BLaER1 (cell line): ENCODE data around the gene RBM39.

Source experiments
- H3K27ac ChIP-seq: shearing (Covaris generic); formaldehyde crosslinking; 2 replicates; pipeline ENCODE4 v1.8.1; 2022
- H3K27me3 ChIP-seq: shearing (Covaris generic); formaldehyde crosslinking; 2 replicates; pipeline ENCODE4 v1.8.1; 2022
- H3K36me3 ChIP-seq: shearing (Covaris generic); formaldehyde crosslinking; 2 replicates; pipeline ENCODE4 v1.8.1; 2022
- H3K4me1 ChIP-seq: shearing (Covaris generic); formaldehyde crosslinking; 2 replicates; pipeline ENCODE4 v1.8.1; 2022
- H3K4me2 ChIP-seq: shearing (Covaris generic); formaldehyde crosslinking; 2 replicates; pipeline ENCODE4 v1.8.1; 2022
- H3K4me3 ChIP-seq: shearing (Covaris generic); formaldehyde crosslinking; 2 replicates; pipeline ENCODE4 v1.8.1; 2022
- H3K9ac ChIP-seq: shearing (Covaris generic); formaldehyde crosslinking; 2 replicates; pipeline ENCODE4 v1.8.1; 2022
- H3K9me3 ChIP-seq: shearing (Covaris generic); formaldehyde crosslinking; 2 replicates; pipeline ENCODE4 v1.8.1; 2022
- H4K20me1 ChIP-seq: shearing (Covaris generic); formaldehyde crosslinking; 2 replicates; pipeline ENCODE4 v1.8.1; 2022
- Cebpa-rat ChIP-seq: shearing (Covaris generic); IDR thresholded peaks from 2 replicates; pipeline ENCODE4 v1.8.1; 2022

The RBM39 gene

GRCh38 chr20:35735826-35736470, 6.1 kb downstream of the RBM39 start:
- Histone ChIP-seq H3K4me2 (0 out of 2 replicates have a peak overlapping the region, but pooled peaks have one; percentile 2), H3K27me3 (no peaks in the 10 kb centered on the region), H3K9me3 (no peaks in the 10 kb centered on the region), H3K27ac (no peak overlapping the region), H4K20me1 (peaks cover 100% of the 10 kb centered on the region), H3K36me3 (peaks cover 97% of the 10 kb centered on the region), H3K9ac (no peak overlapping the region), H3K4me3 (no peak overlapping the region), H3K4me1 (peaks cover 54% of the 10 kb centered on the region)
- no peak for TF ChIP-seq Cebpa-rat

GRCh38 chr20:35734777-35735649, 7.0 kb downstream of the RBM39 start:
- Histone ChIP-seq H3K4me1 (peaks cover 48% of the 10 kb centered on the region), H3K27me3 (no peaks in the 10 kb centered on the region), H3K9ac (no peak overlapping the region), H3K4me2 (no peak overlapping the region), H3K4me3 (no peak overlapping the region), H3K9me3 (no peaks in the 10 kb centered on the region), H4K20me1 (peaks cover 100% of the 10 kb centered on the region), H3K27ac (no peak overlapping the region), H3K36me3 (peaks cover 99% of the 10 kb centered on the region)
- TF ChIP-seq Cebpa-rat: no peak

- no peak overlapping the region for H3K4me2 ChIP-seq
- no peaks in the 10 kb centered on the region for H3K9me3 ChIP-seq
- no peak overlapping the region for H3K27ac ChIP-seq
- no peak overlapping the region for H3K4me3 ChIP-seq
- peaks cover 100% of the 10 kb centered on the region for H3K36me3 ChIP-seq
- TF ChIP-seq Cebpa-rat: no peak
- H3K4me1 ChIP-seq: peaks cover 43% of the 10 kb centered on the region
- peaks cover 100% of the 10 kb centered on the region for H4K20me1 ChIP-seq
- H3K9ac ChIP-seq: no peak overlapping the region
- no peaks in the 10 kb centered on the region for H3K27me3 ChIP-seq
Observed at GRCh38 chr20:35734374-35734773, 7.7 kb downstream of the RBM39 start.

GRCh38 chr20:35732644-35732982, 9.4 kb downstream of the RBM39 start:
- H3K4me1 ChIP-seq: peaks cover 27% of the 10 kb centered on the region
- no peak overlapping the region for H3K4me2 ChIP-seq
- peaks cover 100% of the 10 kb centered on the region for H3K36me3 ChIP-seq
- H3K9ac ChIP-seq: no peak overlapping the region
- no peak overlapping the region for H3K27ac ChIP-seq
- no peak overlapping the region for H3K4me3 ChIP-seq
- H4K20me1 ChIP-seq: peaks cover 100% of the 10 kb centered on the region
- no peaks in the 10 kb centered on the region for H3K9me3 ChIP-seq
- H3K27me3 ChIP-seq: no peaks in the 10 kb centered on the region
- TF ChIP-seq Cebpa-rat: no peak

- no peak for TF ChIP-seq Cebpa-rat
- peaks cover 22% of the 10 kb centered on the region for H3K4me1 ChIP-seq
- H3K27me3 ChIP-seq: no peaks in the 10 kb centered on the region
- H3K9ac ChIP-seq: no peak overlapping the region
- no peak overlapping the region for H3K4me2 ChIP-seq
- H3K4me3 ChIP-seq: no peak overlapping the region
- H3K9me3 ChIP-seq: no peaks in the 10 kb centered on the region
- peaks cover 100% of the 10 kb centered on the region for H4K20me1 ChIP-seq
- H3K27ac ChIP-seq: no peak overlapping the region
- peaks cover 100% of the 10 kb centered on the region for H3K36me3 ChIP-seq
Observed at GRCh38 chr20:35731862-35732643, 10.0 kb downstream of the RBM39 start.

GRCh38 chr20:35731469-35731788, 10.6 kb downstream of the RBM39 start:
- TF ChIP-seq Cebpa-rat: no peak
- Histone ChIP-seq H3K4me3 (no peak overlapping the region), H4K20me1 (peaks cover 100% of the 10 kb centered on the region), H3K27me3 (no peaks in the 10 kb centered on the region), H3K27ac (no peak overlapping the region), H3K4me1 (peaks cover 17% of the 10 kb centered on the region; the same call in 1 of the 2 replicates), H3K9ac (no peak overlapping the region), H3K4me2 (no peak overlapping the region), H3K36me3 (peaks cover 100% of the 10 kb centered on the region), H3K9me3 (no peaks in the 10 kb centered on the region)

GRCh38 chr20:35730583-35731468, 11.2 kb downstream of the RBM39 start:
- no peak for TF ChIP-seq Cebpa-rat
- no peak overlapping the region for H3K4me3 ChIP-seq
- H3K9me3 ChIP-seq: no peaks in the 10 kb centered on the region
- H3K36me3 ChIP-seq: peaks cover 100% of the 10 kb centered on the region
- H3K9ac ChIP-seq: no peak overlapping the region
- H3K27me3 ChIP-seq: no peaks in the 10 kb centered on the region
- peaks cover 11% of the 10 kb centered on the region; the same call in 1 of the 2 replicates for H3K4me1 ChIP-seq
- H3K4me2 ChIP-seq: no peak overlapping the region
- H4K20me1 ChIP-seq: peaks cover 100% of the 10 kb centered on the region
- no peak overlapping the region for H3K27ac ChIP-seq

GRCh38 chr20:35729836-35730582, 12.1 kb downstream of the RBM39 start:
- peaks cover 100% of the 10 kb centered on the region for H4K20me1 ChIP-seq
- H3K36me3 ChIP-seq: peaks cover 100% of the 10 kb centered on the region
- H3K9ac ChIP-seq: no peak overlapping the region
- no peak for TF ChIP-seq Cebpa-rat
- H3K4me3 ChIP-seq: no peak overlapping the region
- H3K27ac ChIP-seq: no peak overlapping the region
- 0 out of 2 replicates have a peak, but pooled peaks cover 9% of the 10 kb centered on the region for H3K4me1 ChIP-seq
- no peak overlapping the region for H3K4me2 ChIP-seq
- no peaks in the 10 kb centered on the region for H3K27me3 ChIP-seq
- H3K9me3 ChIP-seq: no peaks in the 10 kb centered on the region
